CD4-positive, alpha-beta T cell treated with Interleukin-1 beta for 1 hour (primary cell): ENCODE data around the gene NCK2.

Experiments
- DNase-seq, 2 donors: peaks; one replicate each; pipeline ENCODE4 v3.0.0-alpha.2; 2020 to 2022

Gene NCK2

DNA sequence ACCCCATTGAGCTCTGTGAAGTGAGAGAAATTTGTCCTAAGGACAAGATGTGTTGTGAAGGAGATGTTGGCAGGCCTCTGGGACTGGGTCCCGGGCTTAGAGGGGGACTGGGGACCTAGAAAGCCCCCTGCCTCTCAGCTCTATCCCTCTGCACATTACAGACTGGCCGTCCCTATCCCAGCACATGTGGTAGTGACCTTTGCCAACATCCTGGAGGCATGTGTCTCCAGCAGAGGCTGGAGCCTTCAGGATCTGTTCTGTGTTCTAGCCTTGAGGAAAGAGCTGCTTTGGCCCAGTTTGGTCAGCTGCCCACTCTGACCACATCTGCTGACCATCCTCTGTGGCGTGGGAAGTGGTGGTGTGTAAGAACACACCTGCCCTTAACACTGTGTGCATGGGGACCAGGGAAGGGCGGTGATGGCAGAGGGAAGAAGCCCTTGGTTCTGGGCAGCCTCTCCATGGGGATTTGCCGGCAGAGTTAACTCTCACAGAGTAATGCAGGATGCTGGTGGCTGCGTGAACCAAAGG is 33.4 kb downstream of the NCK2 start:
- no peak for DNase-seq

- DNase-seq, result no peak
Observed at GRCh38 chr2:105779394-105779793, 34.7 kb downstream of the NCK2 start.

GRCh38 chr2:105780606-105781005 is 35.9 kb downstream of the NCK2 start:
- no peak for DNase-seq

DNA sequence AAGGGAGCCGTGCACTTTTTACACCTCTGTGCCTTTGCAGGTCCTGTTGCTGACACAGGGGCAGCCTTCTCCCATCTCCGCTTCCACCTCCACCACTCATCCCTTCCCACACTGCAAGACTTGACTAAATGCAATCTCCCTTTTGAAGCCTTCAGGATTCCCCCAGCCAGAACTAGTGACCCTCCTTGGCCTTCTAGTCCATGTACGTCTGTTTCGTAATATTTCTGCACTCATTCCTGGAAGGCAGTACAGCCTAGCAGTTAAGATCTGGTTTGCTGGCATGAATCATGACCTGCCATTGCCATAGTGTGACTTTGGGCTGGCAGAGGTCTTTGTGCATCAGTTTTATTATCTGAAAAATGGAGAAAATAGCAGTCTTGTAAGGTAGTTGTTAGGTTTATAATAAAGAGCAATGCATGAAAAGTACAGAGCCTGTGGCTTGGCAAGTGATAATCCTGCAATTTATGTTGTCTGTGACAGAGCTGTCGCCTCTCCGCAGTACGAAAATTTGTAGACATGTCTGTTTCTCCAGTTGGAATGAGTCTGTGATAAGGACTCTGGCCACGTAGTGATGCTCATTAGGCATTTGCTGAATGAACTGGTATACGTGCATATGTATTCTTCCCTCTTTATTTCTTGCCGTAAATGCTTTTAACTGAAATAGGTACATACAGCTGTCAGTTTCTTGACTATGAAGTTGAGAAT is 36.7 kb downstream of the NCK2 start:
- DNase-seq, result no peak

DNA sequence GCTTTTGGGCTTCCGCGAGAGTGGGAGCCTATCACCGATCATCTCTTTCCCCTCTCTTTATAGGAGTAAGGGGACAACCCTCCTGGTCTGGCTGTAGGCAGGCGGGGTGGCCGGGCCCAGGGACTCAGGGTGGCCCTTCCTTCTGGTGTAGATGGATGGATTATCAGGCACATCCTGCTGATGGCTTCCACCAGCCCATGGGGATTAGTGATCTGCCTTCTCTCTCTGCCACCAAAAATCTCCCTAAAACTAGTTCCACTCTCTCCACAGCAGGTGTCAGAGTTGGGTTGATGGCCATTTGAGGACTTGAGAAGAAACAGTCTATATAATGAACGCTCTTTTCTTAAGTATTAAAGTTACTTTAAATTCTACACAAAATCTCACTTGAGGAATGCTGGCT is 37.4 kb downstream of the NCK2 start:
- DNase-seq, result peak in 1 of 2 donors; percentile 45

DNA sequence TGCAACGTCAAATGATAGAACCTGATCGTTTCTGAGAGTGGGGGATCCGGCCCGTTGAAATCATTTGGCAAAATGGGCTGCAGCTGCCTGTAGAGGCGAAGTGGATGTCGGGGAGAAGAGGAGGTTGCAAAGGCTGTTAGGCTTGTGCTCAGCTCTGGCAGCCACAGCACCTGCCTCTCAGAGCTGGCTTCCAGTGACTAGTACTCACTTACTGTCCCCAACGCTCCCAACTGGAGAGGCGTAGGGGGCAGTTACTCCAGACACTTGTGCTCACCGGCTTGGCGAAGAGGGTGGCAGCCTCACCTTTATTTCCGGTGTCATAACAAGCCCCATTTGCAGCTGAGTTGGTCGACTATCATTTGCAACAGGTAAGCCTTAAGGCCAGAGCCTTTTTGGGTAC is 37.9 kb downstream of the NCK2 start:
- no peak for DNase-seq

GRCh38 chr2:105783151-105783738 is 38.5 kb downstream of the NCK2 start:
- DNase-seq, result no peak

GRCh38 chr2:105783972-105784371 is 39.3 kb downstream of the NCK2 start:
- no peak for DNase-seq

- DNase-seq, result no peak
Observed at GRCh38 chr2:105784589-105784988, 39.9 kb downstream of the NCK2 start.

- DNase-seq, result no peak
Observed at GRCh38 chr2:105785095-105785847, 40.6 kb downstream of the NCK2 start.

DNA sequence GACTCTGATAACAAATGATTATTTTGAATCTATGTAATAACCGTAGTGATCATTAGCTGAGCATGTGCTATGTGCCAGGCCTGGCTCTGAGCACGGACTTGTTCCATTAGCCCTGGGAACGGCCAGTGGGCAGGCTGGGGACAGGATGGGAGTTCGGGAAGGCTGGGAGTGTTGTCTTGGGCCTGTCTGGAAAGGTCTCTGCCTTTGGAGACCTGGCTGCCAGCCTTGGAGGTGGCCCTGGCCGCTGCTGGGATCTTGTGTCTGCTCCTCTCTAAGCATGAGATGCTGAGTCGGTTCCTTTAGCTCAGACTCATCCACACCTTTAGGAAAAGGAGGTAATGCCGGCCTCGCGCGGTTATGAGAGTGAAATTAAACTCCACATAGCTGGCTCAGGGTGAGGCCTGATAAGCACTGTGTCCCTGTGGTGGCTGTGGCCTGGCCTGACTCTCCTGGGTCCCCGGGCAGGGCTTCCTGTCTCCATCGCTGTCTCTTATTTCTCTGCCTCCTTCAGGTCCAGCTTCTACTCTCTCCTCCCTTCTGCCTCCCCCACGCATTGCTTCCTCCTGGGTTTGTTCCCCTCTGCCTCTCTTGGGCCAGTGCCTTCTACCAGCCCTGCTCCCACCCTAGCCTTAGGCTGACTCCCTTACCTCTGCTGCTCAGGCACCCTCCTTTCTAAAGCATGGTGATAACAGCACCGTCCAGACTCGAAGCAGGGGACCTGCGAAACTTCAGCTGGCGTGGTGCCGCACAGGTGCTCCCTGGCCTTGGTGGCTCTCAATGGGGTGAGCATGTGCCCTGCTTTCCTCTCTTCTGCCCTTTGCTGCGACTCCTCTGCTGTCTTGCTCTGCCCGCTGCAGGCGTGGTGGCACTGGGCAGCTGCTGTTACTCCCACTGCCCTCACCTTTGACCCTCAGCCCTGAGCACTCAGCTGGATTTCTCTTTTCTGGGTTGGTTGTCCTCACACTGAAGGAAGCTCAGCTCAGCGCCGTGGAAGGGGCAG is 41.8 kb downstream of the NCK2 start:
- DNase-seq, result no peak

- peak in 1 of 2 donors; percentile 57 for DNase-seq
Observed at GRCh38 chr2:105787376-105788318, 42.9 kb downstream of the NCK2 start.

GRCh38 chr2:105788670-105789290 is 44.1 kb downstream of the NCK2 start:
- no peak for DNase-seq

GRCh38 chr2:105789745-105790460 is 45.2 kb downstream of the NCK2 start:
- peak; percentile 57 to 72 for DNase-seq

DNA sequence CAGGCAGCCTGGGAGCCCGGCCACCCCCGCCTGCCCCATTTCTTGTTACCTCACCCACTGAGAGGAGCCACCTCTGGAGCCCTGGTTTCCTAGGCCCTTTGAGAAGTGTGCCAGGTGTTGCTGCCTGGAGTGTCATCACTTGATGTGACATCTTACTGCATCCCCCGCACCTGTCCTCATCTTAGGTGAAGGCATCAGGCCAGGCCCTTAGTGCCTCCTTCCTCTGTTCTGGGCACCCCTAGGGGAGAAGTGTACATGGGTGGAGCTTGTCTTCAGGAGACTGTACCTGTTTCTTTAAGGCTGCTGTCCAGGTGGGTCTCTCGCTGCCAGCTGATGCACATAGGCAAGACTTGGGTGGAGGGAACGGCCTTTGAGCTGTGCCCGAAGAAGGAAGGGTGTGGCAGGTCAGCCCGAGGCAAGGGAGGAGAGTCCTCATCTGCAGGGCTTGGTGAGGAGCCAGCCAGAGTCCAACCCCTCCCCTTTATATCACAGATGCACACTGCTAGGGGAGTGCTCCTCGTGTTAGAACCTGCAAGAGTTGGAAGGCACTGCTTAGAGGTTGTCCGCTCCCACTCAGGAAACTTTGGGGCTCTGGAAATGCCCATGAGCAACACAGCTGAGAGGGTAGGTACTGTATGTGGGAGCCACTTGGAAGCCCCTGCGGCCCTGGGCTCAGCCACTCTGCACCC is 45.9 kb downstream of the NCK2 start:
- DNase-seq, result no peak

DNA sequence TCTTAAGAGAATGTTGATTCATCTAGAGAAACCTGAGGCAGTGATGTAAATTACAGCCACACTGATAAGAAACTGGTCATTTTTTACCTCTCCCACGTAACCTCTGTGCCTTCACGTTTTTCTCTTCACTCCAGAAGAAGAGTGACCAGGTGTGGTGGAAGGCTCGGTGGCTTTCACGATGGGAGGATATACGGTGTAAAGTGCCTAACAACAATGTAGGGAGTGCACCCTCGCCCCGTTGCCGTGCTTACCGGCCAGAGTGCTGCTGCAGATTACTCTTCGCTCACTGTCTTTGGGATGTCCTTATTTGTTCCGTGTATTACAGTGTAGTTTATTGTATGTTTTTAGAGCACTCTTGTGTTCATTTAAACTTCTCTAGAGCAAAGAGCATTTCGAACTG is 46.5 kb downstream of the NCK2 start:
- no peak for DNase-seq

DNA sequence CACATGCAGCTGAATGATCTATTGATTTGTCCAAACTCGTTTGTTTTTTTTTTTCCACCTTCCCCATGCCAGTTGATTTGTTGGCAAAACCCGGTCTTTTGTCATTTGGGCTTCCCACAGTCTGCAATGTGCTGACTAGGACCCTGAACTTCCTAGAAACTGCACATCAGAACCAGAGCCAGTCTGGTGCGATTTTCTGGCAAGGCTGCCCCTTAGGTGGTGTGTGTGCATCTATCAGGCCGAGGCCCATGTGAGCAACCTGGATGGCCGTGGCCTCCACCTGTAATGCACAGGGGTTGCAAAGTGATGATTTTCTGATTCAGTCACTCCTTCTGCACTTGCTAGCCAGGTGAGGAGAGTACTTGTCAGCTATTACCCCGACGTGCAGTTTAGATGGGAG is 47.8 kb downstream of the NCK2 start:
- no peak for DNase-seq

- no peak for DNase-seq
Observed at GRCh38 chr2:105793196-105793975, 48.7 kb downstream of the NCK2 start.
